HG02870 (cell line): ENCODE data around the gene PRKCH.

Experiments used
- ATAC-seq: cut with Tn5 transposase; IDR thresholded peaks from one replicate; pipeline ENCODE4 v1.9.1; 2021; ENCODE audit warnings: mild to moderate bottlenecking, moderate library complexity; ENCODE audit not compliant: unreplicated experiment

PRKCH gene

GRCh38 chr14:61504901-61505300 lies 183.5 kb downstream of the PRKCH start:
- no peak for ATAC-seq

- ATAC-seq = no peak
These were observed 184.7 kb downstream of the PRKCH start for GRCh38 chr14:61505815-61506809.

GRCh38 chr14:61508526-61508925 lies 187.1 kb downstream of the PRKCH start:
- ATAC-seq = no peak

GRCh38 chr14:61510736-61511557 lies 189.6 kb downstream of the PRKCH start:
- ATAC-seq = no peak

GRCh38 chr14:61511558-61511948 lies 190.2 kb downstream of the PRKCH start:
- no peak for ATAC-seq

GRCh38 chr14:61512026-61512834 lies 190.9 kb downstream of the PRKCH start:
- no peak for ATAC-seq

- no peak for ATAC-seq
These were observed 192.8 kb downstream of the PRKCH start for GRCh38 chr14:61513986-61514830.

- ATAC-seq = no peak
These were observed 193.5 kb downstream of the PRKCH start for GRCh38 chr14:61514927-61515326.

GRCh38 chr14:61515436-61516117 lies 194.2 kb downstream of the PRKCH start:
- no peak for ATAC-seq

GRCh38 chr14:61516118-61516743 lies 194.9 kb downstream of the PRKCH start:
- no peak for ATAC-seq

GRCh38 chr14:61516964-61517653 lies 195.7 kb downstream of the PRKCH start:
- ATAC-seq = no peak

GRCh38 chr14:61517911-61518384 lies 196.6 kb downstream of the PRKCH start:
- no peak for ATAC-seq

GRCh38 chr14:61518403-61518802 lies 197.0 kb downstream of the PRKCH start:
- no peak for ATAC-seq

GRCh38 chr14:61519106-61519505 lies 197.7 kb downstream of the PRKCH start:
- ATAC-seq = no peak

GRCh38 chr14:61519735-61520134 lies 198.4 kb downstream of the PRKCH start:
- ATAC-seq = no peak

GRCh38 chr14:61520576-61520975 lies 199.2 kb downstream of the PRKCH start:
- ATAC-seq = no peak

- no peak for ATAC-seq
These were observed 200.4 kb downstream of the PRKCH start for GRCh38 chr14:61521773-61522172.

- ATAC-seq = no peak
These were observed 202.4 kb downstream of the PRKCH start for GRCh38 chr14:61523751-61524150.
